HepG2 (cell line): ENCODE results near the gene RAD23A. TPM values are rescaled to one million over a fixed set of nuclear protein-coding genes. Genes with fewer than 3 reads are reported as not detected.
A peak's percentile ranks its signal among the peaks of the same experiment; 100 is the strongest.

ENCODE experiments used
- ATF7 ChIP-seq, 2 experiments: fragments of 450-650 bp in 1 of 2; sonication (generic) in 1 of 2; formaldehyde crosslinking in 1 of 2; IDR thresholded peaks; 2 replicates each; pipeline versions ENCODE4 v1.4.0 to v1.6.1; 2016 to 2020; ENCODE audit warnings: antibody characterized with exemption in 1 of 2, mild to moderate bottlenecking in 1 of 2, missing genetic modification reagents in 1 of 2
- ATF7-NPFF ChIP-seq: sonication (generic); formaldehyde crosslinking; IDR thresholded peaks from 2 replicates; pipeline ENCODE4 v1.8.1; 2023; ENCODE audit warnings: mild to moderate bottlenecking, low read depth, missing genetic modification reagents, moderate library complexity
- CREB1 ChIP-seq, 2 experiments: fragments of 450-650 bp in 1 of 2; IDR thresholded peaks; 2 replicates each; pipeline ENCODE4 v1.6.1; 2016 to 2017; ENCODE audit warnings: control low read depth in 1 of 2, mild to moderate bottlenecking in 1 of 2, missing compliant biosample characterization in 1 of 2, missing genetic modification characterization in 1 of 2
- GFI1 ChIP-seq: sonication (generic); formaldehyde crosslinking; IDR thresholded peaks from 2 replicates; pipeline ENCODE4 v1.5.0; 2020; ENCODE audit warnings: missing genetic modification reagents, mild to moderate bottlenecking, borderline replicate concordance
- HNRNPLL ChIP-seq: fragments of 200-400 bp; formaldehyde crosslinking; IDR thresholded peaks from 2 replicates; pipeline ENCODE4 v1.6.1; 2017; ENCODE audit warnings: mild to moderate bottlenecking, low read depth, low read length; ENCODE audit not compliant: poor library complexity, severe bottlenecking
- KDM2A ChIP-seq: sonication (generic); formaldehyde crosslinking; IDR thresholded peaks from 2 replicates; pipeline ENCODE4 v1.4.0; 2020; ENCODE audit warnings: low read depth, missing genetic modification reagents, borderline replicate concordance
- KLF13 ChIP-seq: sonication (generic); formaldehyde crosslinking; IDR thresholded peaks from 2 replicates; pipeline ENCODE4 v1.4.0; 2020; ENCODE audit warnings: mild to moderate bottlenecking, missing genetic modification reagents
- MAFK ChIP-seq, 2 experiments: IDR thresholded peaks in 1 of 2; conservative IDR thresholded peaks in 1 of 2; 2 replicates each; pipeline ENCODE4 v1.6.1; 2011; ENCODE audit warnings: improper control_type of control experiment in 2 of 2, low read length in 2 of 2
- NONO ChIP-seq, 2 experiments: fragments of 450-650 bp in 1 of 2; sonication (generic) in 1 of 2; formaldehyde crosslinking in 1 of 2; IDR thresholded peaks in 1 of 2; conservative IDR thresholded peaks in 1 of 2; 2 replicates each; pipeline versions ENCODE4 v1.6.1 to v1.8.0; 2017 to 2022; ENCODE audit warnings: mild to moderate bottlenecking in 1 of 2, missing genetic modification reagents in 1 of 2, moderate library complexity in 1 of 2
- NR1H2 ChIP-seq: sonication (generic); formaldehyde crosslinking; IDR thresholded peaks from 2 replicates; pipeline ENCODE4 v1.8.1; 2022; ENCODE audit warnings: low read depth, missing genetic modification reagents, borderline replicate concordance
- PHB2 ChIP-seq: fragments of 450-650 bp; IDR thresholded peaks from 2 replicates; pipeline ENCODE4 v1.6.1; 2018; ENCODE audit not compliant: partially characterized antibody
- RFX3 ChIP-seq: IDR thresholded peaks from 2 replicates; pipeline ENCODE4 v1.6.1; 2016; ENCODE audit warnings: missing biosample characterization, missing genetic modification reagents
- U2AF1 ChIP-seq: fragments of 200-400 bp; formaldehyde crosslinking; optimal IDR thresholded peaks from 2 replicates; pipeline ENCODE3; 2017; ENCODE audit warnings: mild to moderate bottlenecking, low read depth, low read length
- ZFAT ChIP-seq: sonication (generic); formaldehyde crosslinking; conservative IDR thresholded peaks from 2 replicates; pipeline ENCODE4 v1.8.1; 2023; ENCODE audit warnings: missing genetic modification reagents, inconsistent platforms
- ZNF253 ChIP-seq: sonication (generic); formaldehyde crosslinking; IDR thresholded peaks from 2 replicates; pipeline ENCODE4 v1.8.0; 2022; ENCODE audit warnings: mild to moderate bottlenecking, missing genetic modification reagents, borderline replicate concordance
- ZNF326 ChIP-seq: sonication (generic); formaldehyde crosslinking; IDR thresholded peaks from 2 replicates; pipeline ENCODE4 v1.4.0; 2020; ENCODE audit warnings: missing genetic modification reagents, borderline replicate concordance
- ZNF33A ChIP-seq: sonication (generic); formaldehyde crosslinking; IDR thresholded peaks from 2 replicates; pipeline ENCODE4 v1.5.1; 2020; ENCODE audit warnings: missing genetic modification reagents, mild to moderate bottlenecking, moderate library complexity, borderline replicate concordance
- ZNF547 ChIP-seq: sonication (generic); formaldehyde crosslinking; IDR thresholded peaks from 2 replicates; pipeline ENCODE4 v1.5.1; 2020; ENCODE audit warnings: mild to moderate bottlenecking, missing genetic modification reagents
- ZNF552 ChIP-seq: sonication (generic); formaldehyde crosslinking; IDR thresholded peaks from 2 replicates; pipeline ENCODE4 v1.9.0; 2022; ENCODE audit warnings: missing genetic modification reagents, mild to moderate bottlenecking, borderline replicate concordance
- ZNF580 ChIP-seq: IDR thresholded peaks from 2 replicates; pipeline ENCODE4 v1.6.1; 2016; ENCODE audit warnings: low read depth, borderline replicate concordance
- ZNF737 ChIP-seq: sonication (generic); formaldehyde crosslinking; IDR thresholded peaks from 2 replicates; pipeline ENCODE4 v1.5.0; 2020; ENCODE audit warnings: missing genetic modification reagents, mild to moderate bottlenecking, borderline replicate concordance
- ZSCAN30 ChIP-seq: sonication (generic); formaldehyde crosslinking; IDR thresholded peaks from 2 replicates; pipeline ENCODE4 v1.5.0; 2020; ENCODE audit warnings: mild to moderate bottlenecking, missing genetic modification reagents
- ZUFSP ChIP-seq: sonication (generic); formaldehyde crosslinking; IDR thresholded peaks from 2 replicates; pipeline ENCODE4 v1.9.0; 2021; ENCODE audit warnings: missing genetic modification reagents, mild to moderate bottlenecking, borderline replicate concordance
- polyA plus RNA-seq, 8 experiments: library from polyadenylated mRNA; depleted of rRNA in 3 of 8; stranded (reverse) in 7 of 8; unstranded in 1 of 8; fragments of >200 nt; fragmentation: Illumina TruSeq in 4 of 8; extraction: Trizol in 4 of 8; gene quantifications; 2 replicates each; pipeline versions ENCODE4 v1.2.1 to v1.2.3, GENCODE V29; 2011 to 2016; ENCODE audit warnings: low read depth in 4 of 8, missing spikeins in 1 of 8, mixed read lengths in 1 of 8; ENCODE audit not compliant: insufficient read depth in 1 of 8
- total RNA-seq, 5 experiments: library from RNA; depleted of rRNA; stranded (reverse); fragments of >200 nt; fragmentation: Illumina TruSeq; extraction: Trizol; gene quantifications; 2 replicates each; pipeline ENCODE4 v1.2.3, GENCODE V29; 2016; ENCODE audit warnings: low read depth in 1 of 5
- TF ChIP-seq, protein P1 (sequence below): sonication (generic); formaldehyde crosslinking; conservative IDR thresholded peaks from 2 replicates; pipeline ENCODE4 v1.5.0; 2020; ENCODE audit warnings: missing genetic modification reagents

Gene RAD23A
- total and polyA plus RNA-seq, 2 of the 13 experiments (the other 11 are each of a cell fraction or from before 2014, with no cell fraction given) = 42.5 to 54.2 TPM

- TF ChIP-seq ZNF737 (CRISPR knock-in tag) (no peak), KDM2A (CRISPR knock-in tag) (peak; percentile 85; the same call in 1 of the 2 replicates), ATF7 (IDR thresholded peaks at IDR 0.05) (no peak), ATF7 (CRISPR knock-in tag; IDR thresholded peaks at IDR 0.05) (no peak), KLF13 (CRISPR knock-in tag) (no peak), RFX3 (CRISPR knock-in tag) (no peak), ZNF552 (CRISPR knock-in tag) (no peak), ZSCAN30 (no peak), CREB1 (IDR thresholded peaks at IDR 0.05) (no peak), CREB1 (CRISPR knock-in tag; IDR thresholded peaks at IDR 0.05) (no peak), MAFK (conservative IDR thresholded peaks at IDR 0.05 in 1 of 2, IDR thresholded peaks at IDR 0.05 in 1 of 2; ENCODE audit: low read length in 2 of 2) (no peak), ZNF33A (no peak), HNRNPLL (peak; percentile 41), GFI1 (CRISPR knock-in tag) (no peak; the same call in 1 of the 2 replicates), ZNF580 (CRISPR knock-in tag) (peak; percentile 49; the same call in 1 of the 2 replicates), ZNF547 (0 out of 2 replicates have a peak, but pooled peaks have one; percentile 22), NONO (IDR thresholded peaks at IDR 0.05) (no peak), NONO (CRISPR knock-in tag; conservative IDR thresholded peaks at IDR 0.05) (no peak; the same call in 1 of the 2 replicates), PHB2 (no peak), ZNF253 (CRISPR knock-in tag) (no peak), ZUFSP (no peak), NR1H2 (CRISPR knock-in tag) (no peak), U2AF1 (no peak), ATF7-NPFF (CRISPR knock-in tag) (peak; percentile 23; the same call in 1 of the 2 replicates), ZNF326 (CRISPR knock-in tag) (no peak), ZFAT (no peak)
- TF ChIP-seq, protein P1, sequence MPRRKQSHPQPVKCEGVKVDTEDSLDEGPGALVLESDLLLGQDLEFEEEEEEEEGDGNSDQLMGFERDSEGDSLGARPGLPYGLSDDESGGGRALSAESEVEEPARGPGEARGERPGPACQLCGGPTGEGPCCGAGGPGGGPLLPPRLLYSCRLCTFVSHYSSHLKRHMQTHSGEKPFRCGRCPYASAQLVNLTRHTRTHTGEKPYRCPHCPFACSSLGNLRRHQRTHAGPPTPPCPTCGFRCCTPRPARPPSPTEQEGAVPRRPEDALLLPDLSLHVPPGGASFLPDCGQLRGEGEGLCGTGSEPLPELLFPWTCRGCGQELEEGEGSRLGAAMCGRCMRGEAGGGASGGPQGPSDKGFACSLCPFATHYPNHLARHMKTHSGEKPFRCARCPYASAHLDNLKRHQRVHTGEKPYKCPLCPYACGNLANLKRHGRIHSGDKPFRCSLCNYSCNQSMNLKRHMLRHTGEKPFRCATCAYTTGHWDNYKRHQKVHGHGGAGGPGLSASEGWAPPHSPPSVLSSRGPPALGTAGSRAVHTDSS (CRISPR knock-in tag) = no peak
These were observed 19.6 kb downstream of the RAD23A start (continued) for GRCh38 chr19:12965017-12965811.
